Transverse colon (tissue), 4 donors: ENCODE results near the gene IRAK4.

Source experiments
- CTCF ChIP-seq, 5 experiments: fragments of 200-600 bp in 3 of 5; fragments of 450-650 bp in 2 of 5; sonication (generic) in 3 of 5; IDR thresholded peaks; 1 replicate in 2 of 5; 2 replicates in 3 of 5; pipeline ENCODE4 v1.5.1; 2016 to 2017; ENCODE audit warnings: antibody characterized with exemption in 5 of 5, inconsistent platforms in 3 of 5, mild to moderate bottlenecking in 2 of 5, moderate library complexity in 1 of 5
- EP300 ChIP-seq: sonication (generic); formaldehyde crosslinking; IDR thresholded peaks from one replicate; pipeline ENCODE4 v1.6.1; 2017; ENCODE audit warnings: antibody characterized with exemption, low read depth
- POLR2A ChIP-seq: fragments of 450-650 bp; IDR thresholded peaks from one replicate; pipeline ENCODE4 v1.6.1; 2016; ENCODE audit warnings: antibody characterized with exemption, mild to moderate bottlenecking, moderate library complexity
- POLR2AphosphoS5 ChIP-seq, 3 donors: sonication (generic); formaldehyde crosslinking; IDR thresholded peaks; one replicate each; pipeline ENCODE4 v1.6.1; 2016; ENCODE audit warnings: antibody characterized with exemption in 3 of 3

GRCh38 chr12:43750814-43751213 lies 7.9 kb upstream of the IRAK4 start:
- TF ChIP-seq CTCF (IDR thresholded peaks at IDR 0.05) = no peak
- no peak for TF ChIP-seq POLR2A
- TF ChIP-seq POLR2AphosphoS5 (IDR thresholded peaks at IDR 0.05) = no peak
- no peak for TF ChIP-seq EP300
